ENCODE results near the gene RBM34.
A peak's percentile ranks its signal among the peaks of the same experiment; 100 is the strongest.
"Not testable (repeated sequence)": the region's sequence is repeated elsewhere in the genome, so short reads cannot be mapped to it uniquely, and the experiment has no call there.

Gene RBM34

GRCh38 chr1:235176486-235176885 lies 15.4 kb upstream of the RBM34 start:
- Histone ChIP-seq H3K4me1 (ENCODE audit: control insufficient read depth, low read depth, low read length) (no peaks in the 10 kb centered on the region), H3K9ac (ENCODE audit: low read length) (no peak overlapping the region), H3K9me3 (ENCODE audit: control insufficient read depth, low read depth, low read length) (no peaks in the 10 kb centered on the region), H3K27me3 (ENCODE audit: control insufficient read depth, insufficient read depth, low read length) (no peaks in the 10 kb centered on the region), H3K27ac (ENCODE audit: low read length) (no peak overlapping the region), H3K36me3 (ENCODE audit: control insufficient read depth, low read depth, low read length) (peaks cover 57% of the 10 kb centered on the region), H3K4me3 (ENCODE audit: low read length) (no peak overlapping the region)

- Histone ChIP-seq H3K27ac (ENCODE audit: low read length) (no peak overlapping the region), H3K4me3 (ENCODE audit: low read length) (no peak overlapping the region), H3K27me3 (ENCODE audit: control insufficient read depth, insufficient read depth, low read length) (no peaks in the 10 kb centered on the region), H3K9me3 (ENCODE audit: control insufficient read depth, low read depth, low read length) (no peaks in the 10 kb centered on the region), H3K4me1 (ENCODE audit: control insufficient read depth, low read depth, low read length) (no peaks in the 10 kb centered on the region), H3K9ac (ENCODE audit: low read length) (no peak overlapping the region), H3K36me3 (ENCODE audit: control insufficient read depth, low read depth, low read length) (peaks cover 38% of the 10 kb centered on the region)
Measured at GRCh38 chr1:235169986-235170385, 8.9 kb upstream of the RBM34 start.

- Histone ChIP-seq H3K27ac (ENCODE audit: low read length) (no peak overlapping the region), H3K4me3 (ENCODE audit: low read length) (no peak overlapping the region), H3K9ac (ENCODE audit: low read length) (no peak overlapping the region), H3K27me3 (ENCODE audit: control insufficient read depth, insufficient read depth, low read length) (no peaks in the 10 kb centered on the region), H3K9me3 (ENCODE audit: control insufficient read depth, low read depth, low read length) (no peaks in the 10 kb centered on the region), H3K36me3 (ENCODE audit: control insufficient read depth, low read depth, low read length) (peaks cover 26% of the 10 kb centered on the region), H3K4me1 (ENCODE audit: control insufficient read depth, low read depth, low read length) (no peaks in the 10 kb centered on the region)
Measured at GRCh38 chr1:235168375-235168774, 7.3 kb upstream of the RBM34 start.

- Histone ChIP-seq H3K9me3 (ENCODE audit: control insufficient read depth, low read depth, low read length) (no peaks in the 10 kb centered on the region), H3K4me3 (ENCODE audit: low read length) (peak overlapping the region; percentile 91), H3K27me3 (ENCODE audit: control insufficient read depth, insufficient read depth, low read length) (no peaks in the 10 kb centered on the region), H3K9ac (ENCODE audit: low read length) (peak overlapping the region; percentile 90), H3K27ac (ENCODE audit: low read length) (peak overlapping the region; percentile 74), H3K4me1 (ENCODE audit: control insufficient read depth, low read depth, low read length) (peaks cover 10% of the 10 kb centered on the region), H3K36me3 (ENCODE audit: control insufficient read depth, low read depth, low read length) (peaks cover 22% of the 10 kb centered on the region)
Measured at GRCh38 chr1:235161685-235162327, 756 bp upstream of the RBM34 start.

- no peaks in the 10 kb centered on the region for H3K27me3 ChIP-seq (ENCODE audit: control insufficient read depth, insufficient read depth, low read length)
- peaks cover 10% of the 10 kb centered on the region for H3K4me1 ChIP-seq (ENCODE audit: control insufficient read depth, low read depth, low read length)
- no peaks in the 10 kb centered on the region for H3K9me3 ChIP-seq (ENCODE audit: control insufficient read depth, low read depth, low read length)
- H3K9ac ChIP-seq (ENCODE audit: low read length): peak overlapping the region; percentile 90
- H3K36me3 ChIP-seq (ENCODE audit: control insufficient read depth, low read depth, low read length): peaks cover 30% of the 10 kb centered on the region
- peak overlapping the region; percentile 70 for H3K27ac ChIP-seq (ENCODE audit: low read length)
- H3K4me3 ChIP-seq (ENCODE audit: low read length): peak overlapping the region; percentile 91
Measured at GRCh38 chr1:235160383-235160956, 580 bp downstream of the RBM34 start.

GRCh38 chr1:235159930-235160329 lies 1.1 kb downstream of the RBM34 start:
- not testable (repeated sequence) for H3K27ac ChIP-seq (ENCODE audit: low read length); H3K9me3 ChIP-seq (ENCODE audit: control insufficient read depth, low read depth, low read length); H3K27me3 ChIP-seq (ENCODE audit: control insufficient read depth, insufficient read depth, low read length)
- H3K9ac ChIP-seq (ENCODE audit: low read length): peak overlapping the region; percentile 90
- H3K36me3 ChIP-seq (ENCODE audit: control insufficient read depth, low read depth, low read length): peaks cover 35% of the 10 kb centered on the region
- H3K4me3 ChIP-seq (ENCODE audit: low read length): peak overlapping the region; percentile 91
- H3K4me1 ChIP-seq (ENCODE audit: control insufficient read depth, low read depth, low read length): peaks cover 10% of the 10 kb centered on the region

- Histone ChIP-seq H3K4me1 (ENCODE audit: control insufficient read depth, low read depth, low read length) (peaks cover 10% of the 10 kb centered on the region), H3K36me3 (ENCODE audit: control insufficient read depth, low read depth, low read length) (peaks cover 42% of the 10 kb centered on the region)
- not testable (repeated sequence) for H3K4me3 ChIP-seq (ENCODE audit: low read length); H3K9ac ChIP-seq (ENCODE audit: low read length); H3K27me3 ChIP-seq (ENCODE audit: control insufficient read depth, insufficient read depth, low read length); H3K9me3 ChIP-seq (ENCODE audit: control insufficient read depth, low read depth, low read length); H3K27ac ChIP-seq (ENCODE audit: low read length)
Measured at GRCh38 chr1:235159284-235159683, 1.8 kb downstream of the RBM34 start.

- peaks cover 10% of the 10 kb centered on the region for H3K4me1 ChIP-seq (ENCODE audit: control insufficient read depth, low read depth, low read length)
- peaks cover 47% of the 10 kb centered on the region for H3K36me3 ChIP-seq (ENCODE audit: control insufficient read depth, low read depth, low read length)
- no peaks in the 10 kb centered on the region for H3K27me3 ChIP-seq (ENCODE audit: control insufficient read depth, insufficient read depth, low read length)
- H3K4me3 ChIP-seq (ENCODE audit: low read length): no peak overlapping the region
- no peak overlapping the region for H3K9ac ChIP-seq (ENCODE audit: low read length)
- no peak overlapping the region for H3K27ac ChIP-seq (ENCODE audit: low read length)
- H3K9me3 ChIP-seq (ENCODE audit: control insufficient read depth, low read depth, low read length): no peaks in the 10 kb centered on the region
Measured at GRCh38 chr1:235158680-235159079, 2.4 kb downstream of the RBM34 start.

GRCh38 chr1:235157150-235157549 lies 3.9 kb downstream of the RBM34 start:
- H3K36me3 ChIP-seq (ENCODE audit: control insufficient read depth, low read depth, low read length): peaks cover 62% of the 10 kb centered on the region
- peaks cover 10% of the 10 kb centered on the region for H3K4me1 ChIP-seq (ENCODE audit: control insufficient read depth, low read depth, low read length)
- H3K9ac ChIP-seq (ENCODE audit: low read length): no peak overlapping the region
- H3K27me3 ChIP-seq (ENCODE audit: control insufficient read depth, insufficient read depth, low read length): no peaks in the 10 kb centered on the region
- no peak overlapping the region for H3K27ac ChIP-seq (ENCODE audit: low read length)
- no peaks in the 10 kb centered on the region for H3K9me3 ChIP-seq (ENCODE audit: control insufficient read depth, low read depth, low read length)
- no peak overlapping the region for H3K4me3 ChIP-seq (ENCODE audit: low read length)

GRCh38 chr1:235156740-235157139 lies 4.3 kb downstream of the RBM34 start:
- Histone ChIP-seq H3K27ac (ENCODE audit: low read length) (no peak overlapping the region), H3K27me3 (ENCODE audit: control insufficient read depth, insufficient read depth, low read length) (no peaks in the 10 kb centered on the region), H3K4me1 (ENCODE audit: control insufficient read depth, low read depth, low read length) (peaks cover 6% of the 10 kb centered on the region), H3K9ac (ENCODE audit: low read length) (no peak overlapping the region), H3K36me3 (ENCODE audit: control insufficient read depth, low read depth, low read length) (peaks cover 64% of the 10 kb centered on the region), H3K4me3 (ENCODE audit: low read length) (no peak overlapping the region), H3K9me3 (ENCODE audit: control insufficient read depth, low read depth, low read length) (no peaks in the 10 kb centered on the region)

- no peaks in the 10 kb centered on the region for H3K9me3 ChIP-seq (ENCODE audit: control insufficient read depth, low read depth, low read length)
- H3K36me3 ChIP-seq (ENCODE audit: control insufficient read depth, low read depth, low read length): peaks cover 69% of the 10 kb centered on the region
- peaks cover 5% of the 10 kb centered on the region for H3K4me1 ChIP-seq (ENCODE audit: control insufficient read depth, low read depth, low read length)
- no peak overlapping the region for H3K9ac ChIP-seq (ENCODE audit: low read length)
- H3K27ac ChIP-seq (ENCODE audit: low read length): no peak overlapping the region
- no peak overlapping the region for H3K4me3 ChIP-seq (ENCODE audit: low read length)
- H3K27me3 ChIP-seq (ENCODE audit: control insufficient read depth, insufficient read depth, low read length): no peaks in the 10 kb centered on the region
Measured at GRCh38 chr1:235156265-235156664, 4.8 kb downstream of the RBM34 start.

GRCh38 chr1:235152235-235152634 lies 8.8 kb downstream of the RBM34 start:
- Histone ChIP-seq H3K9me3 (ENCODE audit: control insufficient read depth, low read depth, low read length) (no peaks in the 10 kb centered on the region), H3K9ac (ENCODE audit: low read length) (no peak overlapping the region), H3K36me3 (ENCODE audit: control insufficient read depth, low read depth, low read length) (peaks cover 81% of the 10 kb centered on the region), H3K27me3 (ENCODE audit: control insufficient read depth, insufficient read depth, low read length) (no peaks in the 10 kb centered on the region), H3K27ac (ENCODE audit: low read length) (no peak overlapping the region), H3K4me1 (ENCODE audit: control insufficient read depth, low read depth, low read length) (no peaks in the 10 kb centered on the region), H3K4me3 (ENCODE audit: low read length) (no peak overlapping the region)

Data from iPS-18a (cell line).